Esophagus squamous epithelium (tissue), 5 donors: ENCODE measurements around the gene RAPGEF3. TPM values are rescaled to one million over a fixed set of nuclear protein-coding genes. Genes with fewer than 3 reads are reported as not detected.
A peak's percentile ranks its signal among the peaks of the same experiment; 100 is the strongest.

Experiments
- DNase-seq: peaks from one replicate; lab custom pipeline; 2025; lab: John Stamatoyannopoulos, UW
- H3K27ac ChIP-seq, 4 donors: fragments of 200-600 bp; sonication (generic); one replicate each; pipeline ENCODE4 v1.5.1; 2016 to 2019; ENCODE audit warnings: mild to moderate bottlenecking in 1 of 4
- H3K27me3 ChIP-seq, 4 donors: fragments of 200-600 bp; sonication (generic); 1 replicate in 3 of 4; 2 replicates in 1 of 4; pipeline versions ENCODE4 v1.5.1 to v1.6.0; 2017 to 2021; ENCODE audit warnings: antibody characterized with exemption in 1 of 4
- H3K36me3 ChIP-seq, 3 donors: fragments of 200-600 bp; sonication (generic); one replicate each; pipeline ENCODE4 v1.5.1; 2016 to 2019
- H3K4me1 ChIP-seq, 3 donors: fragments of 200-600 bp; sonication (generic); one replicate each; pipeline ENCODE4 v1.5.1; 2017 to 2019
- H3K4me3 ChIP-seq, 4 donors: fragments of 200-600 bp; sonication (generic); 1 replicate in 3 of 4; 2 replicates in 1 of 4; pipeline ENCODE4 v1.5.1; 2016 to 2019; ENCODE audit warnings: mild to moderate bottlenecking in 2 of 4, moderate library complexity in 1 of 4
- H3K9me3 ChIP-seq, 3 donors: fragments of 200-600 bp; sonication (generic); one replicate each; pipeline ENCODE4 v1.5.1; 2016 to 2019
- CTCF ChIP-seq, 6 experiments: fragments of 450-650 bp in 4 of 6; fragments of 200-600 bp in 2 of 6; sonication (generic) in 2 of 6; IDR thresholded peaks; one replicate each; pipeline ENCODE4 v1.5.1; 2016 to 2019; ENCODE audit warnings: antibody characterized with exemption in 6 of 6, mild to moderate bottlenecking in 4 of 6, moderate library complexity in 4 of 6
- POLR2A ChIP-seq, 4 donors: fragments of 450-650 bp; IDR thresholded peaks; one replicate each; pipeline ENCODE4 v1.6.1; 2017; ENCODE audit warnings: antibody characterized with exemption in 4 of 4, mild to moderate bottlenecking in 4 of 4, moderate library complexity in 3 of 4
- WGBS, 2 donors: methylation state at CpG; one replicate each; pipeline ENCODE4 v1.1.5; 2018; 5-methylcytosine and 5-hydroxymethylcytosine counted together
- intact Hi-C: fragments of 100-400 bp; cut with DNase I; formaldehyde crosslinking; loops from one replicate; pipeline ENCODE4 v1.15.0; 2022
- total RNA-seq, 4 donors: library from RNA; depleted of rRNA; stranded (reverse); fragments of >200 nt; gene quantifications; one replicate each; pipeline ENCODE4 v1.1.0, GENCODE V29; 2016
- donor health status: DM: yes; HTN: yes; CAD: no.

RAPGEF3 gene
- total RNA-seq, 4 donors from 2014 or later, result 12.9 to 39.3 (median 22.5) TPM

GRCh38 chr12:47750916-47751470 lies 7.7 kb downstream of the RAPGEF3 start:
- Histone ChIP-seq H3K27me3 (no peaks in the 10 kb centered on the region), H3K4me3 (no peak overlapping the region), H3K4me1 (peaks cover 42 to 54% (median 47%) of the 10 kb centered on the region in 3 donors), H3K36me3 (peaks cover 5 to 60% (median 6%) of the 10 kb centered on the region in 3 donors), H3K9me3 (no peaks in the 10 kb centered on the region), H3K27ac (peak overlapping the region in 2 of 4 donors; percentile 92 to 93)
- intact Hi-C loops, result no loop called here
- no peak for TF ChIP-seq POLR2A (IDR thresholded peaks at IDR 0.05)
- TF ChIP-seq CTCF (IDR thresholded peaks at IDR 0.05), result no peak
- WGBS, 2 donors, result 92 to 95% methylated on average over 11 to 12 of the region's 19 CpGs
- DNase-seq, result no peak

DNA sequence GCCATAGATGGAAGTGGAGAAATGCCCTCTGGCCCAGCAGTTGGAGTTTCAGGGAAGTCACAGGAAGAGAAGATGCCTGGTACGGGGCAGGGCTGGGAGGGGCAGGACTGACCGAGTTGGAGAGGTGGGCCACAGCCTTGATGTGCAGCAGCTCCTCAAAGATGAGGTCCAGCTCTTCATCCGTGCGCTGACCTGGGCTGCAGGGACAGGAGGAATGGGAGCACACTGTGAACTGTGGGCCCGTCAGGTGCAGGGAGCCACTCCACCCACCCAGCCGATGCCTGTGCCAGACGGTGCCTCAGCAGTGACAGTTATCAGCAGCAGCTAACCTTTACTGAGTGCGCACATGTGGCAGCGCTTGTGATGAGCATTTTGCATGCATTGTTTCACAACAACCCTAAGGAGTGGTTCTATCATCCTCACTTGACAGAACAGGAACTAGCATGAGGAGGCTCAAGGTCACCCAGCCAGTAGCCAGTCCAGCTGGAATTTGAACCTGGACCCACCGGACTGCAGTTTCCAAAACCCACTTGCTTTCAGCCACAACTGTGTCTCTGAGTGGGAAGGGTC lies 8.4 kb downstream of the RAPGEF3 start:
- H3K27ac ChIP-seq, result no peak overlapping the region
- no peaks in the 10 kb centered on the region for H3K9me3 ChIP-seq
- DNase-seq, result no peak
- no peak overlapping the region for H3K4me3 ChIP-seq
- TF ChIP-seq POLR2A (IDR thresholded peaks at IDR 0.05) (no peak), CTCF (IDR thresholded peaks at IDR 0.05) (no peak)
- peaks cover 36 to 47% (median 40%) of the 10 kb centered on the region in 3 donors for H3K4me1 ChIP-seq
- no peaks in the 10 kb centered on the region for H3K27me3 ChIP-seq
- H3K36me3 ChIP-seq, result peaks cover 5 to 60% (median 6%) of the 10 kb centered on the region in 3 donors
- intact Hi-C loops, result no loop called here
- WGBS, 2 donors, result 80 to 95% methylated on average over 9 to 10 of the region's 10 CpGs

DNA sequence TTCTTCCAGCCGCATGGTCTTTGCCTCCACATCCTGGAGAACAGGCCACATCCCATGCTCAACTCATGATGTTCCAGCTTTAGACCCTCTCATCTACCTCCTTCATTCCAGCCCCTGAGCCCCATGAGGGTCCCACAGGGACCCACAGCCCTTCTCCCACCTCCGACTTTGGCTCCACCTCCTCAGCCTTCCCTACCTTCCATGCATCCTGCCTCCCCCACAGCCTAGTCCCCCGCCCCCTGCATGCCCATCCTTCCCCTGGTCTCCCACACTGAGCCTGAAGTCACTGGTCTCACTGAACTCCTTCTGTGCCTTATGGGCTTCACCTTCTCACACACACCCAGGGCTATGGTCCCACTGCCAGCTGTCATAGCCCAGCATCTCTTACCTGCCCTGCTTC lies 9.8 kb downstream of the RAPGEF3 start:
- no peaks in the 10 kb centered on the region for H3K27me3 ChIP-seq
- no peak for TF ChIP-seq POLR2A (IDR thresholded peaks at IDR 0.05)
- no peak for TF ChIP-seq CTCF (IDR thresholded peaks at IDR 0.05)
- peaks cover 5 to 60% (median 6%) of the 10 kb centered on the region in 3 donors for H3K36me3 ChIP-seq
- WGBS, 2 donors, result 92 to 94% methylated on average over 3 of the region's 3 CpGs
- H3K27ac ChIP-seq, result no peak overlapping the region
- H3K9me3 ChIP-seq, result no peaks in the 10 kb centered on the region
- intact Hi-C loops, result loop anchor here (10.0 kb wide), 1 partner anchor 86 kb away; no protein-coding TSS in a partner anchor
- no peak for DNase-seq
- no peak overlapping the region for H3K4me3 ChIP-seq
- peaks cover 26 to 42% (median 27%) of the 10 kb centered on the region in 3 donors for H3K4me1 ChIP-seq

DNA sequence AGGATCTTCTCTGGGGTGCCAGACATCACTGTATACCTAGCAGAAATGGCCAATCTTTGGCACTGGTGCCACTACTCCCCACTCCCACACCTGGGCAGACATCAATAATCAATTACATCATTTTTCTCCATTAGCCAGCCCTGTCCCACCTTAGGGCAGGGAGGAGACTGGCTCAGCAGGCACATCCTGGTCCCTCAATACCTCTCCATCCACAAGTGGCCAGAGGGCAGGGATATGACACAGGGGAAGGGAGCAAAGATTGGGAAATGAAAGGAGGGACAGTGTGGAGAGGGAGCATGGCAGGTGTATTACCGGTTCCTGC lies 10.2 kb downstream of the RAPGEF3 start:
- no peak overlapping the region for H3K27ac ChIP-seq
- intact Hi-C loops, result loop anchor here (10.0 kb wide), 1 partner anchor 86 kb away; no protein-coding TSS in a partner anchor
- WGBS, 2 donors, result 91 to 100% methylated on average over 1 of the region's 1 CpG
- no peaks in the 10 kb centered on the region for H3K27me3 ChIP-seq
- no peaks in the 10 kb centered on the region for H3K9me3 ChIP-seq
- H3K4me1 ChIP-seq, result peaks cover 23 to 42% (median 24%) of the 10 kb centered on the region in 3 donors
- no peak for DNase-seq
- H3K4me3 ChIP-seq, result no peak overlapping the region
- TF ChIP-seq CTCF (IDR thresholded peaks at IDR 0.05) (no peak), POLR2A (IDR thresholded peaks at IDR 0.05) (no peak)
- H3K36me3 ChIP-seq, result peaks cover 5 to 60% (median 6%) of the 10 kb centered on the region in 3 donors
